GM12875 (cell line): ENCODE data around the gene SFTPD.

Experiments used
- H3K4me3 ChIP-seq: one replicate; pipeline ENCODE4 v1.5.1; 2011; ENCODE audit warnings: low read depth, low read length, control low read depth
- CTCF ChIP-seq: IDR thresholded peaks from 2 replicates; pipeline ENCODE4 v1.5.1; 2011; ENCODE audit warnings: low read depth, mild to moderate bottlenecking, control low read depth, inconsistent platforms, low read length, moderate library complexity, borderline replicate concordance; ENCODE audit not compliant: insufficient read depth

The SFTPD gene

GRCh38 chr10:79983286-79983909 is 34.5 kb upstream of the SFTPD start:
- no peak for TF ChIP-seq CTCF
- H3K4me3 ChIP-seq = no peak overlapping the region

GRCh38 chr10:79982861-79983260 is 34.0 kb upstream of the SFTPD start:
- H3K4me3 ChIP-seq = no peak overlapping the region
- TF ChIP-seq CTCF = no peak

GRCh38 chr10:79982362-79982800 is 33.5 kb upstream of the SFTPD start:
- H3K4me3 ChIP-seq = no peak overlapping the region

GRCh38 chr10:79981450-79982361 is 32.8 kb upstream of the SFTPD start:
- H3K4me3 ChIP-seq = no peak overlapping the region

More at GRCh38 chr10:79982362-79982800, 33.5 kb upstream of the SFTPD start:
- no peak for TF ChIP-seq CTCF

GRCh38 chr10:79980711-79981110 is 31.8 kb upstream of the SFTPD start:
- no peak for TF ChIP-seq CTCF
- H3K4me3 ChIP-seq = no peak overlapping the region

More at GRCh38 chr10:79981450-79982361, 32.8 kb upstream of the SFTPD start:
- no peak for TF ChIP-seq CTCF

- no peak overlapping the region for H3K4me3 ChIP-seq
- no peak for TF ChIP-seq CTCF
Measured at GRCh38 chr10:79979976-79980687, 31.2 kb upstream of the SFTPD start.
